ENCODE measurements around the gene CYP2A7.

DNA sequence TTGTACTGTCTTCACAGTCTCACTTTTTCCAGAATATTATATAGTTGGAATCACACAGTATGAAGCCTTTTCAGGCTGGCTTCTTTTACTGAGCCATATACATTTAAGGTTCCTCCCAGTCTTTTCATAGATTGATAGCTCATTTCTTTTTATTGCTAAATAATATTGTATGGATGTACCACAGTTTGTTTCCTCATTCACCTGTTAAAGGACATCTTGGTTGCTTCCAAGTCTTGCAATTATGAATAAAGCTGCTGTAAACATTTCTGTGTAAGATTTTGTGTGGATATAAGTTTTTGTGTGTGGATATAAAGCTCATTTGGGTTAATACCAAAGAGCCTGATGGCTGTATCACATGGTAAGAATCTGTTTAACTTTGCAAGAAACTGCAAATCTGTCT lies 24.5 kb upstream of the CYP2A7 start:
- TF ChIP-seq, protein P1, sequence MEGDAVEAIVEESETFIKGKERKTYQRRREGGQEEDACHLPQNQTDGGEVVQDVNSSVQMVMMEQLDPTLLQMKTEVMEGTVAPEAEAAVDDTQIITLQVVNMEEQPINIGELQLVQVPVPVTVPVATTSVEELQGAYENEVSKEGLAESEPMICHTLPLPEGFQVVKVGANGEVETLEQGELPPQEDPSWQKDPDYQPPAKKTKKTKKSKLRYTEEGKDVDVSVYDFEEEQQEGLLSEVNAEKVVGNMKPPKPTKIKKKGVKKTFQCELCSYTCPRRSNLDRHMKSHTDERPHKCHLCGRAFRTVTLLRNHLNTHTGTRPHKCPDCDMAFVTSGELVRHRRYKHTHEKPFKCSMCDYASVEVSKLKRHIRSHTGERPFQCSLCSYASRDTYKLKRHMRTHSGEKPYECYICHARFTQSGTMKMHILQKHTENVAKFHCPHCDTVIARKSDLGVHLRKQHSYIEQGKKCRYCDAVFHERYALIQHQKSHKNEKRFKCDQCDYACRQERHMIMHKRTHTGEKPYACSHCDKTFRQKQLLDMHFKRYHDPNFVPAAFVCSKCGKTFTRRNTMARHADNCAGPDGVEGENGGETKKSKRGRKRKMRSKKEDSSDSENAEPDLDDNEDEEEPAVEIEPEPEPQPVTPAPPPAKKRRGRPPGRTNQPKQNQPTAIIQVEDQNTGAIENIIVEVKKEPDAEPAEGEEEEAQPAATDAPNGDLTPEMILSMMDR (IDR thresholded peaks at IDR 0.05): no peak
- TF ChIP-seq, protein P2, sequence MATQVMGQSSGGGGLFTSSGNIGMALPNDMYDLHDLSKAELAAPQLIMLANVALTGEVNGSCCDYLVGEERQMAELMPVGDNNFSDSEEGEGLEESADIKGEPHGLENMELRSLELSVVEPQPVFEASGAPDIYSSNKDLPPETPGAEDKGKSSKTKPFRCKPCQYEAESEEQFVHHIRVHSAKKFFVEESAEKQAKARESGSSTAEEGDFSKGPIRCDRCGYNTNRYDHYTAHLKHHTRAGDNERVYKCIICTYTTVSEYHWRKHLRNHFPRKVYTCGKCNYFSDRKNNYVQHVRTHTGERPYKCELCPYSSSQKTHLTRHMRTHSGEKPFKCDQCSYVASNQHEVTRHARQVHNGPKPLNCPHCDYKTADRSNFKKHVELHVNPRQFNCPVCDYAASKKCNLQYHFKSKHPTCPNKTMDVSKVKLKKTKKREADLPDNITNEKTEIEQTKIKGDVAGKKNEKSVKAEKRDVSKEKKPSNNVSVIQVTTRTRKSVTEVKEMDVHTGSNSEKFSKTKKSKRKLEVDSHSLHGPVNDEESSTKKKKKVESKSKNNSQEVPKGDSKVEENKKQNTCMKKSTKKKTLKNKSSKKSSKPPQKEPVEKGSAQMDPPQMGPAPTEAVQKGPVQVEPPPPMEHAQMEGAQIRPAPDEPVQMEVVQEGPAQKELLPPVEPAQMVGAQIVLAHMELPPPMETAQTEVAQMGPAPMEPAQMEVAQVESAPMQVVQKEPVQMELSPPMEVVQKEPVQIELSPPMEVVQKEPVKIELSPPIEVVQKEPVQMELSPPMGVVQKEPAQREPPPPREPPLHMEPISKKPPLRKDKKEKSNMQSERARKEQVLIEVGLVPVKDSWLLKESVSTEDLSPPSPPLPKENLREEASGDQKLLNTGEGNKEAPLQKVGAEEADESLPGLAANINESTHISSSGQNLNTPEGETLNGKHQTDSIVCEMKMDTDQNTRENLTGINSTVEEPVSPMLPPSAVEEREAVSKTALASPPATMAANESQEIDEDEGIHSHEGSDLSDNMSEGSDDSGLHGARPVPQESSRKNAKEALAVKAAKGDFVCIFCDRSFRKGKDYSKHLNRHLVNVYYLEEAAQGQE (IDR thresholded peaks at IDR 0.05; ENCODE audit: insufficient read depth in 1 of 2, low read depth in 2 of 2, low read length in 1 of 2): no peak
- TF ChIP-seq TCF7L2 (IDR thresholded peaks at IDR 0.05; ENCODE audit: low read depth, low read length): no peak
